Measurements from ENCODE around the gene SAMD15. TPM values are rescaled to one million over a fixed set of nuclear protein-coding genes. Genes with fewer than 3 reads are reported as not detected.
"Not testable (repeated sequence)": the region's sequence is repeated elsewhere in the genome, so short reads cannot be mapped to it uniquely, and the experiment has no call there.

The SAMD15 gene
- 1.0 and 2.3 TPM in 2 replicates for total RNA-seq (2014; rRNA removed; shearing (Covaris generic))

DNA sequence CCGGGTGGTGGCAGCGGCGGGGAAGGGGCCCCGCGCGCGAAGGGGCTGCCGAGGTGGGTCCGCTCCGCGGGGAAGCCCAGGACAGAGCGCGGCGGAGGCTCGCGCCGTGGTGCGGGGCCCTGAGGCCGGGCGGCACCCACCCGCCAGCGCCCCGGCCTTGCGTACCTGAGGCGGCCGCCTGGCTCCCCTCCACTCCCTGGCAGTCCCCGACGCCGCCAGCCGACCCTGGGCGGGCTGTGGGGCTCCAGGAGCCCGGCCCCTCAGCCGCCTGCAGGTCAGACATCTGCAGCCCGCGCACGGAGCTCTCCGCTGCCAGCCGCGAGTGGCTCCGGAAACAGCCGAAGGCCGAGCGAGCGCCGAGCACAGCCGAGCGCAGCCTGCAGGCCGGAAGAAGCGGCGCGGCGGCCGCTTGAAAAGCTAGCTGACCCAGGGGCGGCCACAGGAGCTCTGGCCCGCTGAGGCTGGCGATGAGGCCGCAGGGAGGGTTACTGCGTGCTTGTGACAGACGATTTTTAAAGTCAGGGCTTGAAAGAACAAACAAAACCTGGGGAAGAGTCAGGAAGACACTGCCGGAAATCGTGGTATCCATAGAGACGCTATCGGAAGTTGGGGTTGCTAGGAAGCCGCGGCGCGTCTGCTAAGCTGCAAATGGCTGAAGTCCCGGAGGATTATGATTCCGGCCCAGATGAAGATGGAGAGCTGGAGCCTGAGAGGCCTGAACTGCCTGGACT is at the start of gene SAMD15, which contains the start of gene TMED8:
TSS of gene SAMD15 (plus strand) at position 609 of the 731 bp plus-strand sequence. CDS start at position 649, 40 bp downstream.
TSS of gene TMED8 (minus strand) at position 324 of the 731 bp plus-strand sequence. CDS start at position 283, 41 bp downstream.
- Histone ChIP-seq H3K36me3 (no peaks in the 10 kb centered on the region), H3K27ac (peak within 1 kb of the TSS; percentile 38), H3K4me1 (no peaks in the 10 kb centered on the region), H3K4me3 (peak within 1 kb of the TSS; percentile 83), H3K9me3 (replicated peaks) (no peaks in the 10 kb centered on the region), H3K27me3 (no peaks in the 10 kb centered on the region)
- peak; percentile 78 to 82 for DNase-seq

DNA sequence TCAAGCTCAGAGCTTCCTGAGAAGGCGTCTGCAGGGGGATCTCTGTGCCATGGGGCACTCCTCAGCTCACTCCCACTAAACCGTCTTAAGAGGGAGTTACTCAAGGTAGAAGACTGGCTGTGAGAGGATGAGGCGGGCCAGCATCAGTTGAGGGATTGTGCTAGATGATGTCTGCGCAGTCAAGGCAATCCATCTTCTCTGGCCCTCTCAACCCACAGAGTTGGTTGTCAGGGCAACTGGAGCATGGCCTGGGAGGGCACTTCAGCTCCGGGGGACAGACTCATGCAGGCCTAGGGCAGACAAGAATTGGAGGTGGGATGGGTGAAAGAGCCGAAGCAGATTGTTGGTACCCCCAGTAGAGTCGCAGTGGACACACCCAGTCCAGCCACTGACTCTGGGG is 47.3 kb upstream of the SAMD15 start:
- DNase-seq = no peak
- no peaks in the 10 kb centered on the region for H3K36me3 ChIP-seq
- H3K27me3 ChIP-seq = no peaks in the 10 kb centered on the region
- no peak overlapping the region for H3K4me3 ChIP-seq
- no peak overlapping the region for H3K27ac ChIP-seq
- no peaks in the 10 kb centered on the region for H3K4me1 ChIP-seq
- no peaks in the 10 kb centered on the region for H3K9me3 ChIP-seq (replicated peaks)

DNA sequence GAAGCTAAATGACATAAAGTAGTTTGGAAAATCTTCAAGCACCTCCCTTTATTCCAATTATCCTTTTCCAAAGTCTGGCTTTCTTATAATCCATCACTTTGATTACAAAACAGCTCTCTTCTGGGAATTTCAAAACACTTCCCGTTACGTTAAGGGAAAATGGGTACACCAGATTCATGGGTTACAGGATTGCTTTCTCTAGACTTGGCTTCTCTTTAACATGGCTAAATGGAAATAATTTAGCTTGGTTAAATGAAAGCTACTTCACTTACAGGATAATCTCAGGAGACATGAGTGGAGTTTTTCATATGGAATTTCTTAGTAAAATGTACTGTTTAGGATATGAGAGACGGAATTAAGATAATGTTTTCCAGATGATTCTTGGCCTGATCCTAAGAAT is 41.6 kb upstream of the SAMD15 start:
- no peak overlapping the region for H3K4me3 ChIP-seq

DNA sequence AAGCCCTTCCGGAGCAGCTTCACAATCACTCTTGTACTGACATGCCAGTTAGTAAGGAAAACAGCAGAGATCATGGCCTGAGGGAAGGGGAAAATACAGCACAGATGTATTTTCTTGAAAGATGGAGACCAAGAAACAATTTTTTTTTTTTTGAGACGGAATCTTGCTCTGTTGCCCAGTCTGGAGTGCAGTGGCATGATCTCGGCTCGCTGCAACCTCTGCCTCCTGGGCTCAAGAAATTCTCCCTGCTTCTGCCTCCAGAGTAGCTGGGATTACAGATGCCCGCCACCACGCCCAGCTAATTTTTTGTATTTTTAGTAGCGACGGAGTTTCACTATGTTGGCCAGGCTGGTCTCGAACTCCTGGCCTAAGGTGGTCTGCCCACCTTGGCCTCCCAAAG is 39.9 kb upstream of the SAMD15 start:
- H3K27me3 ChIP-seq; H3K4me1 ChIP-seq; DNase-seq; H3K4me3 ChIP-seq; H3K9me3 ChIP-seq (replicated peaks); H3K27ac ChIP-seq; H3K36me3 ChIP-seq: not testable (repeated sequence)

More for the DNA sequence above, 41.6 kb upstream of the SAMD15 start:
- H3K36me3 ChIP-seq = no peaks in the 10 kb centered on the region
- H3K27me3 ChIP-seq = no peaks in the 10 kb centered on the region
- no peak for DNase-seq
- H3K4me1 ChIP-seq = no peaks in the 10 kb centered on the region
- no peaks in the 10 kb centered on the region for H3K9me3 ChIP-seq (replicated peaks)
- no peak overlapping the region for H3K27ac ChIP-seq

DNA sequence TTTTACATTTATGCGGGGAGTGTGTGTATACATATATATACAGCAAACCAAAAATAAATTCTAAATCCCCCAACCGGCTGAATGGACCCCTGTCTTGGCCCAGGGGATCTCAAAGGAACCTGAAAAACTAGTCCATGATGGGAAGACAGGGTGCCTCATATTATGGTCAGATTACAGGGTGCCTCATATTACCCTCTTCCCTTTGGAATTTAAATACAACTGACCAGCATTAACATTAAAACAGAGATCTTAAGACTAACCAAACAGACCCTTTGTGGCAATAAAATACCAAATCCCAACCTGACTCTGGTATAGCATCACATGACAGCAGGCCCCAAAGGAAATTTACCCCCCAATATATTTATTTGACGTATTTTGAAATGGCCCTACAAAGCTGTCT is 39.3 kb upstream of the SAMD15 start:
- Histone ChIP-seq H3K27me3 (no peaks in the 10 kb centered on the region), H3K4me3 (no peak overlapping the region), H3K9me3 (replicated peaks) (no peaks in the 10 kb centered on the region), H3K27ac (no peak overlapping the region), H3K36me3 (no peaks in the 10 kb centered on the region), H3K4me1 (no peaks in the 10 kb centered on the region)
- DNase-seq = no peak

DNA sequence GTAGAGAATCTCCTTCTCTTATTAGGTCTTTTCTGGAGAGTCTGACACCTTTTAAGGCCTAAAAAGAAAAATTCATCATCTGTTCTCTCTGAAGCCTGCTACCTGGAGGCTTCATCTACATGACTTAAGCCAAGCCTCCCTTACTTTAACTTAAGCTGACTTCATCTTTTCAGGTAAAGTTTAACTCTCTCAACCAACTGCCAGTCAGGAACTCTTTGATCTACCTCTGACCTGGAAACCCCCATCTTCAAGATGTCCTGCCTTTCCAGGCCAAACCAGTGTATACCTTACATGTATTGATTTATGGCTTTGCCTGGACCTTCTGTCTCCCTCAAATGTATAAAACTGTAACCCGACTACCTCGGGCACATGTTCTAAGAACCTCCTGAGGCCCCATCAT is 38.9 kb upstream of the SAMD15 start:
- no peaks in the 10 kb centered on the region for H3K9me3 ChIP-seq (replicated peaks)
- H3K27me3 ChIP-seq = no peaks in the 10 kb centered on the region
- H3K36me3 ChIP-seq = no peaks in the 10 kb centered on the region
- H3K27ac ChIP-seq = no peak overlapping the region
- no peak for DNase-seq
- no peaks in the 10 kb centered on the region for H3K4me1 ChIP-seq
- no peak overlapping the region for H3K4me3 ChIP-seq

DNA sequence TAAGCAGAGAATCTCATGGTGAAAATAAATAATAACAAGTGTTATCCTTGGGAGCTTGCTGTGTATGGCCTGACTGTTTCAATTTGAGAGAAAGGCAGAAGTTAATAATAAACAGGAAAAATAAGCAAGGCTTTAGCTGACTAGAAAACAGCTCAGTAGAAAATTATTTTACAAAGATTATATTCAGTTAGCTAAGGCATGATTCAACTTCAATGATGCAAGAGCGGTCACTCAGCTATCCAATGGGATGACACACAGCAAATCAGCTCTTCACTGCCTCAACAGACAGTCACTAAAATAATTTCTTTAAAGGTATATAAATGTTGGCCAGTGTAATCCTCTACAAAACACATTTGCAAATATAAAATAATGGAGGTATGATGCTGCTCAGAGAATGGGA is 37.8 kb upstream of the SAMD15 start:
- no peaks in the 10 kb centered on the region for H3K27me3 ChIP-seq
- H3K4me3 ChIP-seq = no peak overlapping the region
- no peaks in the 10 kb centered on the region for H3K9me3 ChIP-seq (replicated peaks)
- no peak for DNase-seq
- no peaks in the 10 kb centered on the region for H3K4me1 ChIP-seq
- no peak overlapping the region for H3K27ac ChIP-seq
- H3K36me3 ChIP-seq = no peaks in the 10 kb centered on the region

DNA sequence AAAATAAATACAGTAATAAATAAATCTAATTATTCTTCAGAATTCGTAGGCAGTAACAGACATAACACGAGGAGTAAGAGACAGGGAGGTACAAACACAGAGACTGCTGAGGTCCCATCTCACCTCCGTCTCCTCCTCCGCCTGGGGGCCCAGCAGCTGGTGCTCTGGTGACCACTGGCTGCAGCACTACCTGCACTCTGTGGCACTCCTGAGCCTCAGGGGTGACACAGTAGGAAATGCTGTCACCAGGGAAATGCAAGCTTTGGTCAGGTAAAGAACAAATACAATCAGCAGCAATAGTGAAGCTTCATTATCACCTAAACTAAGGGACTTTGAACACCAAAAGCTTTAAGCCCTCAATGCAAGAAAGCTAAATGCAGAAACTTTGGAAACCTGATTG is 36.8 kb upstream of the SAMD15 start:
- DNase-seq = no peak
- Histone ChIP-seq H3K36me3 (no peaks in the 10 kb centered on the region), H3K4me3 (no peak overlapping the region), H3K27ac (no peak overlapping the region), H3K27me3 (no peaks in the 10 kb centered on the region), H3K9me3 (replicated peaks) (no peaks in the 10 kb centered on the region), H3K4me1 (no peaks in the 10 kb centered on the region)

DNA sequence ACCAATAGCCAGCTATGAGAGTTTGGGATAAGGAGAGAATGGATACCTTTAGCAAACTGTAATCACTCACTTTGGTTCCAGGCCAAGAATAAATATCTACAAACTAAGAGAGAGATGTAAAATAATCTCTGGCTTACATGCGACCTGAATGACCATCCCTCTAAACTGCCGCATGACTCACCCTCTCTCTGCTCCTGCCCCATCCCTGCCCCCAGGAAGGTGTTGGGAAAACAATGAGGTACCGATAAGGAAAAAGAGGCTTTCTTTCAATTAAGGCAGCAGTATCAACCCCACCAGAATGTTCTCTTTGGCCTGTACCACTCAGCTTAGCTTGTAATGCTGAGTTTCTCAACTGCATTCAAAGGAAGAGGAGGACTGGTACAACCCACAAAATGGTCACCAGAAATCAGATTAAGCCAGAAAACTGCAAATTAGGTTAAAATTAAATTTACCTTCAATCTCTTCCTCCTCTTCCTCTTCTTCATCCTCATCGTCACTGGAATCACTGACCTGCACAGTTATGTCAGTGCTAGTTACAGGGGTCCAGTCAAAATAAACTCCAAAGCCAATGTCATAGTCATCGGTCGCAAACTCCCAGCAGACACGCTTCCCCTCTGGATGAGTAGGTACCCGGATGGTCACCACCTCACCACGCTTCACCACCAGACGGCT is 34.3 kb upstream of the SAMD15 start:
- no peaks in the 10 kb centered on the region for H3K27me3 ChIP-seq
- H3K27ac ChIP-seq = no peak overlapping the region
- no peak overlapping the region for H3K4me3 ChIP-seq
- DNase-seq = no peak
- no peaks in the 10 kb centered on the region for H3K9me3 ChIP-seq (replicated peaks)
- H3K36me3 ChIP-seq = no peaks in the 10 kb centered on the region
- no peaks in the 10 kb centered on the region for H3K4me1 ChIP-seq

DNA sequence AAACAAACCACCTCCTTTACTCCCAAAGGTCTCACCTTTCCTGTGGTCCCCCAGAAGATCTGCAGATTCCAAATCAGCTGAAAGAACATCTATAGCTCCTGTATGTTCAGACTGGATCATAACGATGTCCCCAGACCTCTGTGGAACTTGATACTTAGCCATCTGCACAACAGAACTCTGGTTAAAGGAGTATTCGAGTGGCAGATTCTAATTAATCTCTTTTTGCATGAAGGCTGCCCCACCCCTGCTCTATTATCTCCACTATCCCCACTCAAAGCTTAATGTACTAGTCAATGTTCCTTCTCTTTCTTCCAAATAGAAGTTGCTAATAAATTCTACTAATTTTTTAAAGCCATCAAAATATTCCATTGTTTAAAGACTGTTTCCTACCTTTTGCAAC is 33.5 kb upstream of the SAMD15 start:
- no peak overlapping the region for H3K27ac ChIP-seq
- H3K27me3 ChIP-seq = no peaks in the 10 kb centered on the region
- DNase-seq = no peak
- H3K9me3 ChIP-seq (replicated peaks) = no peaks in the 10 kb centered on the region
- no peak overlapping the region for H3K4me3 ChIP-seq
- H3K36me3 ChIP-seq = no peaks in the 10 kb centered on the region
- no peaks in the 10 kb centered on the region for H3K4me1 ChIP-seq

DNA sequence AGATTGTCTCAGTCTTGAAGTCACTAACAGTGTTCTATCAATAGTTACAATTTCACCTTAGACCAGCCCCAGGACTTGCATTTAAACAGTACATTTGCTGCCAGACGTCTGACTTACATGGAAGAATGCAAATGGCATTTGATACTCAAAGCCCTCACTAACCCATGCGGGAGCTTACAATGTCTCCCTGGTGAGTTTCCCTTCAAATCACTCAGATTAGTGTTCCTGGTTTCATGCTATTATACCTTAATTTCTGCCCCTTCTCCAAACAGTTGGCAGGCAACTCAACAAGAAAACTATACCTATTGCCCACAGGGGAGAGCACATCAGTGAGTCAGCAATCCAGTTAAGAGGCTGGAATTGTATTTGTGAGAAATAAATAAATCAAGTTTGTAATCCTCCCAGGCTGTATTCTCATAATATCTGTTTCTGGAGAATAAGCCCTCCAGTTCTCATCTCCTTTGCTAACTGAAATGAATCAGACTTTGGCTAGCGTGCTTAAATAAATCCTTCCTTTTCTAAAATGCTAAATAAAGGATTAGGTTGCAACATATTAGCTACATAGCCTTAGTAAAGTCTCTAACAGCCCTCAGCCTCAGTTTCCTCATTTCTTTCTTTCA is 32.7 kb upstream of the SAMD15 start:
- Histone ChIP-seq H3K9me3 (replicated peaks) (no peaks in the 10 kb centered on the region), H3K27ac (no peak overlapping the region), H3K4me3 (no peak overlapping the region), H3K27me3 (no peaks in the 10 kb centered on the region), H3K4me1 (no peaks in the 10 kb centered on the region), H3K36me3 (no peaks in the 10 kb centered on the region)
- DNase-seq = no peak

DNA sequence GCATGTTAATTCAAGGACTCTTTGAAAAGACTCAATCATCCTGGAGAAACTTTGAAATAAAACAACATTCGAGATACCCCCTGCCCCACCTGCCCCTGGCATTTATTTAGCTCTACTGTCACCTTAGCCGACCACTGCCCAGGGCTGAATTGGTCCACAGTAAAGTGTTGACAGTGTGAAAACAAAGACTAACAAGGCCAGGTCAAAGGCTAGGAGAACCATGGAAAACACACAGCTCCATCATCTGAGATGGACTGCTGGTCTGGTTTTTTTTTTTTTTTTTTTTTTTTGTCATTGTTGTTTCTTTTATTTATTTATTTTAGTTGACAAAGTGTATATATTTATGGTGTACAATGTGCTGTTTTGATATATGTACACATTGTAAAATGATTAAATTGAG is 30.7 kb upstream of the SAMD15 start:
- no peak for DNase-seq
- no peaks in the 10 kb centered on the region for H3K9me3 ChIP-seq (replicated peaks)
- no peak overlapping the region for H3K4me3 ChIP-seq
- H3K27ac ChIP-seq = no peak overlapping the region
- no peaks in the 10 kb centered on the region for H3K27me3 ChIP-seq
- H3K36me3 ChIP-seq = no peaks in the 10 kb centered on the region
- H3K4me1 ChIP-seq = no peaks in the 10 kb centered on the region

DNA sequence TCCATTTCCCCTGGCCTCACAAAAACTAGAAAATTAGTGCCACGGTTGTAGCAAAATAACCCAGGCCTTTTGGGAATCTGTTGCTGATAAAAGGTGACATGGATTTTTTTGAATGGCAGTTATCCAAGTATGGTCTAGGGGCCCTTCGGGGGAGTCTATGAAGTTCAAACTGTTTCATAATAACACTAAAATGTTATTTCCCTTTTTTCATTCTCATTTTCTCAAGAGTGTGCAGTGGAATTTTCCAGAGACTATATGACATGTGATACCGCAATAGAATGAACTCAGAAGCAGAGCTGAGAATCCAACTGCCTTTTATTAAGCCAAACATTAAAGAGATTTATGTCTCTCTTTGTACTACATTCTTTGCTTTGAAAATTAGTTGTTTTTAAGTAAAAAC is 29.4 kb upstream of the SAMD15 start:
- no peak for DNase-seq
- H3K36me3 ChIP-seq = no peaks in the 10 kb centered on the region
- no peaks in the 10 kb centered on the region for H3K27me3 ChIP-seq
- no peak overlapping the region for H3K4me3 ChIP-seq
- no peaks in the 10 kb centered on the region for H3K4me1 ChIP-seq
- no peaks in the 10 kb centered on the region for H3K9me3 ChIP-seq (replicated peaks)
- no peak overlapping the region for H3K27ac ChIP-seq

DNA sequence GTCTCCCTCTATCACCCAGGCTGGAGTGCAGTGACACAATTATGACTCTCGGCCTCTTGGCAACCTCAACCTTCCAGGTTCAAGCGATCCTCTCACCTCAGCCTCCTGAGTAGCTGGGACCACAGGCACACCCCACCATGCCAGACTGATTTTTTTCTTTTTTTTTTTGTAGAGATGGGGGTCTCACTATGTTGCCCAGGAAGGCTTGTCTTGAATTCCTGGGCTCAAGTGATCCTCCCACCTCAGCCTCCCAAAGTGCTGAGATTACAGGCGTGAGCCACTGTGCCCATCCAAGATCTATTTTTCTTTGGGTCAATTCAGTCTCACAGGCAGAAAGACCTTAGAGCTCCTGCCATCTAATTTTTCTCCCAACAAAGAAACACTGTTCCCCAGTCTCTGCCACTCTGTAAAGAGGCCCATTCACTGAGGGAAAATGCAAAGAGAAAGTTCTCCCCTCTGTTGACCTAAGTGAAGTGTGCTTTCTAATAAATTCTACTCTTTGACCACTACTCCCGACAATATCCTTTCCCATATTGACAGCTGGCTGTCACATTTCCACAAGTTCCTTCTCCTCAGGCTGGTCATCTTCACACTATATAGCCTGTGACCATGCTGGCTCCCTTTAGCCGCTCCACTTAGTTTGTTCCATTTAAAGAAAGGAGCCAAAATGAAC is 23.6 kb upstream of the SAMD15 start:
- no peaks in the 10 kb centered on the region for H3K27me3 ChIP-seq
- no peaks in the 10 kb centered on the region for H3K9me3 ChIP-seq (replicated peaks)
- H3K4me3 ChIP-seq = no peak overlapping the region
- H3K36me3 ChIP-seq = no peaks in the 10 kb centered on the region
- H3K4me1 ChIP-seq = no peaks in the 10 kb centered on the region
- no peak for DNase-seq
- H3K27ac ChIP-seq = no peak overlapping the region

DNA sequence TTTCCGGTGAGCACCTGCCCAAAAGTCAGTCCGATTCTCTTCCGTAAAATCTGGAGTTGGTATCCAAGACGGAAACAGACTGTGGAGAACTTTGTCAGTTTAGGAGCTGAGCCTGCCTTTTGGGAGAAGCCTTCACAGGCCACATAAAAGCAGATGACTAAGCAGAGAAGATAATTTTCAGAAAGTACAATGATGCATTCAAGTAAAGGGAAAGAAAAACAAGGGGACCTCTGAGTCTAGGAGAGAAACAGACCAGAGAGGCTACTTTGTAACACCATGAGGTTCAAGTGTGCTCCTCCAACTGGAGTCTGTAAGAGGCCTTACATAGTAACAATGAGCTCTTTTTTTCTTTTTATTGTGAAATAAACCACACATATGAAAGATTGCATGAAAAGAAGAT is 21.4 kb upstream of the SAMD15 start:
- DNase-seq = no peak
- no peaks in the 10 kb centered on the region for H3K9me3 ChIP-seq (replicated peaks)

More for the DNA sequence above, 21.4 kb upstream of the SAMD15 start:
- H3K27ac ChIP-seq = no peak overlapping the region
- H3K36me3 ChIP-seq = no peaks in the 10 kb centered on the region
- no peaks in the 10 kb centered on the region for H3K4me1 ChIP-seq
- H3K4me3 ChIP-seq = no peak overlapping the region
- H3K27me3 ChIP-seq = no peaks in the 10 kb centered on the region

Measured in SJCRH30 (cell line).